Right atrium auricular region (tissue), 2 donors: Measurements from ENCODE around the gene PPP4R2. TPM values are rescaled to one million over a fixed set of nuclear protein-coding genes. Genes with fewer than 3 reads are reported as not detected.

Experiments
- DNase-seq: peaks from one replicate; pipeline ENCODE4 v3.0.0-alpha.2; 2019; ENCODE audit warnings: low spot score
- H3K27ac ChIP-seq, 2 donors: fragments of 200-600 bp; sonication (generic); 1 replicate in 1 of 2; 2 replicates in 1 of 2; pipeline ENCODE4 v1.5.1; 2016 to 2019
- H3K27me3 ChIP-seq, 2 donors: fragments of 200-600 bp; sonication (generic); one replicate each; pipeline versions ENCODE4 v1.5.1 to v1.6.0; 2017 to 2019
- H3K36me3 ChIP-seq: fragments of 200-600 bp; sonication (generic); one replicate; pipeline ENCODE4 v1.5.1; 2016
- H3K4me1 ChIP-seq, 2 donors: fragments of 200-600 bp; sonication (generic); one replicate each; pipeline versions ENCODE4 v1.5.1 to v1.6.0; 2017 to 2019
- H3K4me3 ChIP-seq, 2 donors: fragments of 200-600 bp; sonication (generic); 1 replicate in 1 of 2; 2 replicates in 1 of 2; pipeline ENCODE4 v1.5.1; 2017 to 2019; ENCODE audit warnings: mild to moderate bottlenecking in 1 of 2, moderate library complexity in 1 of 2
- H3K9me3 ChIP-seq, 2 donors: fragments of 200-600 bp; sonication (generic); one replicate each; pipeline ENCODE4 v1.5.1; 2019
- CTCF ChIP-seq, 2 donors: fragments of 200-600 bp; sonication (generic); IDR thresholded peaks; one replicate each; pipeline ENCODE4 v1.5.1; 2019; ENCODE audit warnings: antibody characterized with exemption in 2 of 2
- total RNA-seq, 2 donors: library from RNA; depleted of rRNA; stranded (reverse); fragments of >200 nt; gene quantifications; one replicate each; pipeline ENCODE4 v1.1.0, GENCODE V29; 2016

PPP4R2 gene
- total RNA-seq, 2 donors from 2014 or later, result 30.8 to 31.6 TPM

- Histone ChIP-seq H3K4me1 (no peaks in the 10 kb centered on the region), H3K36me3 (peaks cover 4% of the 10 kb centered on the region), H3K27ac (no peak overlapping the region), H3K27me3 (no peaks in the 10 kb centered on the region), H3K9me3 (no peaks in the 10 kb centered on the region), H3K4me3 (no peak overlapping the region)
- no peak for TF ChIP-seq CTCF (IDR thresholded peaks at IDR 0.05)
- DNase-seq, result no peak
Observed at GRCh38 chr3:72972706-72973030, 23.9 kb upstream of the PPP4R2 start.

GRCh38 chr3:72973031-72973723 lies 23.4 kb upstream of the PPP4R2 start:
- no peak for DNase-seq
- Histone ChIP-seq H3K36me3 (peaks cover 4% of the 10 kb centered on the region), H3K4me1 (no peaks in the 10 kb centered on the region), H3K27ac (no peak overlapping the region), H3K4me3 (no peak overlapping the region), H3K27me3 (no peaks in the 10 kb centered on the region), H3K9me3 (no peaks in the 10 kb centered on the region)
- TF ChIP-seq CTCF (IDR thresholded peaks at IDR 0.05), result no peak

GRCh38 chr3:72973786-72974185 lies 22.8 kb upstream of the PPP4R2 start:
- H3K27me3 ChIP-seq, result no peaks in the 10 kb centered on the region
- no peaks in the 10 kb centered on the region for H3K4me1 ChIP-seq
- DNase-seq, result no peak
- TF ChIP-seq CTCF (IDR thresholded peaks at IDR 0.05), result no peak
- no peak overlapping the region for H3K4me3 ChIP-seq
- H3K36me3 ChIP-seq, result no peaks in the 10 kb centered on the region
- H3K27ac ChIP-seq, result no peak overlapping the region
- no peaks in the 10 kb centered on the region for H3K9me3 ChIP-seq

- H3K9me3 ChIP-seq, result no peaks in the 10 kb centered on the region
- H3K4me1 ChIP-seq, result no peaks in the 10 kb centered on the region
- H3K27me3 ChIP-seq, result no peaks in the 10 kb centered on the region
- TF ChIP-seq CTCF (IDR thresholded peaks at IDR 0.05), result no peak
- no peak overlapping the region for H3K4me3 ChIP-seq
- no peak for DNase-seq
- no peaks in the 10 kb centered on the region for H3K36me3 ChIP-seq
- no peak overlapping the region for H3K27ac ChIP-seq
Observed at GRCh38 chr3:72974956-72975355, 21.7 kb upstream of the PPP4R2 start.

- no peak for DNase-seq
- no peaks in the 10 kb centered on the region for H3K36me3 ChIP-seq
- H3K4me3 ChIP-seq, result no peak overlapping the region
- no peaks in the 10 kb centered on the region for H3K9me3 ChIP-seq
- no peaks in the 10 kb centered on the region for H3K27me3 ChIP-seq
- no peak for TF ChIP-seq CTCF (IDR thresholded peaks at IDR 0.05)
- no peaks in the 10 kb centered on the region for H3K4me1 ChIP-seq
- H3K27ac ChIP-seq, result no peak overlapping the region
Observed at GRCh38 chr3:72976281-72976741, 20.3 kb upstream of the PPP4R2 start.
